SH-SY5Y (cell line): ENCODE results near the gene GABPA.

Source experiments
- GATA2 ChIP-seq: IDR thresholded peaks from 2 replicates; pipeline ENCODE4 v1.6.1; 2011; ENCODE audit warnings: mild to moderate bottlenecking, low read depth, low read length
- GATA3 ChIP-seq: IDR thresholded peaks from 2 replicates; pipeline ENCODE4 v1.6.1; 2011; ENCODE audit warnings: low read depth, mild to moderate bottlenecking, low read length, moderate library complexity

DNA sequence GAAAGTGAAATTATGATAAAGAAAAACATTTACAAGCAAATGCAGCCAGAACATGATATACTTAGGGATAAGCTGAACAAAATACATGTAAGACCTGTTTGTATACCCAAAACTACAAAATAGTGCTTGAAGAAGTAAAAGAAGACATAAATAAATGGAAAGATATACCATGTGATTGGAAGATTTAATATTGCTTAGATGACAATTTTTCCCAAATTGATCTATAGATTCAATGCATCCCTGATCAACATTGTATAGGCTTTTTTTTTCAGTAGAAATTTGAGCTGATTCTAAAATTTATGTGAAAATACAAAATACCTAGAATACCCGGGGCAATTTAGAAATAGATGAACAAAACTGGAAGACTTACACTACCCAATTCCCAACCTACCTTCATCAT lies 76.4 kb downstream of the GABPA start:
- TF ChIP-seq GATA2 (no peak), GATA3 (no peak)
